A549 (cell line): ENCODE data around the gene CXXC1. TPM values are rescaled to one million over a fixed set of nuclear protein-coding genes. Genes with fewer than 3 reads are reported as not detected.

Source experiments
- ATAC-seq, 2 experiments: fragments of 200-7000 bp in 1 of 2; fragments of >200 bp in 1 of 2; cut with Nextera tagmentation in 1 of 2; cut with Tn5 transposase in 1 of 2; 3 replicates each; pipeline versions ENCODE4 v1.8.0 to v1.9.1; 2018 to 2020; ENCODE audit warnings: mild to moderate bottlenecking in 1 of 2, moderate library complexity in 1 of 2
- CTCF ChIA-PET: fragments of 300-600 bp; sonication (Branson Sonifier 250); formaldehyde crosslinking; extraction: SDS; loops from one replicate; lab custom pipeline; 2021; ENCODE audit warnings: antibody characterized with exemption, inconsistent platforms; lab: Yijun Ruan, JAX
- POLR2A ChIA-PET: fragments of 350-600 bp; formaldehyde crosslinking; extraction: SDS; loops from one replicate; lab custom pipeline; 2021; ENCODE audit warnings: antibody characterized with exemption, inconsistent platforms; lab: Yijun Ruan, JAX
- DNase-seq, 2 experiments: peaks; one replicate each; pipeline versions ENCODE4 v3.0.0 to v3.0.0-alpha.2; 2011 to 2016; ENCODE audit warnings: low read depth in 1 of 2, low spot score in 1 of 2
- FAIRE-seq: peaks from 2 replicates; lab custom pipeline; 2011; peaks lifted over from hg19 to GRCh38; lab: Jason Lieb, UNC
- H3K27ac ChIP-seq, 2 experiments: fragments of >200 bp; sonication (Bioruptor Twin); formaldehyde crosslinking; 3 replicates each; pipeline ENCODE4 v1.5.1; 2016 to 2017
- H3K4me1 ChIP-seq: fragments of >200 bp; sonication (Bioruptor Twin); formaldehyde crosslinking; 3 replicates; pipeline ENCODE4 v1.6.1; 2016
- H3K4me2 ChIP-seq: fragments of >200 bp; sonication (Bioruptor Twin); formaldehyde crosslinking; 3 replicates; pipeline ENCODE4 v1.6.1; 2016
- H3K4me3 ChIP-seq: fragments of >200 bp; sonication (Bioruptor Twin); formaldehyde crosslinking; 3 replicates; pipeline ENCODE4 v1.5.1; 2016
- H3K9me3 ChIP-seq: fragments of >200 bp; sonication (Bioruptor Twin); formaldehyde crosslinking; 3 replicates; pipeline ENCODE4 v1.6.1; 2016
- CBX2 ChIP-seq: fragments of 200-600 bp; sonication (generic); IDR thresholded peaks from 2 replicates; pipeline ENCODE4 v1.6.1; 2016; ENCODE audit warnings: low read depth, mild to moderate bottlenecking, borderline replicate concordance
- CEBPB ChIP-seq, 2 experiments: fragments of >200 bp in 1 of 2; sonication (Bioruptor Twin) in 1 of 2; formaldehyde crosslinking in 1 of 2; IDR thresholded peaks; 2 replicates each; pipeline ENCODE4 v1.6.1; 2012 to 2016
- EHF ChIP-seq: fragments of 250-450 bp; sonication (Bioruptor Pico); IDR thresholded peaks from 2 replicates; pipeline ENCODE4 v1.5.0; 2020; ENCODE audit warnings: mild to moderate bottlenecking
- EHMT2 ChIP-seq: fragments of 200-600 bp; sonication (generic); IDR thresholded peaks from 2 replicates; pipeline ENCODE4 v1.6.1; 2016; ENCODE audit warnings: antibody characterized with exemption, low read depth, mild to moderate bottlenecking, moderate library complexity
- ESRRA ChIP-seq: fragments of 150-350 bp; IDR thresholded peaks from 2 replicates; pipeline ENCODE4 v1.6.1; 2014; ENCODE audit warnings: mild to moderate bottlenecking, low read length, borderline replicate concordance
- HEYL ChIP-seq: fragments of 250-450 bp; sonication (Bioruptor Pico); IDR thresholded peaks from 2 replicates; pipeline ENCODE4 v1.8.0; 2021; ENCODE audit warnings: mild to moderate bottlenecking, moderate library complexity
- HOXA7 ChIP-seq: fragments of 250-450 bp; sonication (Bioruptor Pico); IDR thresholded peaks from 2 replicates; pipeline ENCODE4 v1.5.0; 2020; ENCODE audit warnings: mild to moderate bottlenecking, moderate library complexity
- HOXB13 ChIP-seq: fragments of 250-450 bp; sonication (Bioruptor Pico); IDR thresholded peaks from 2 replicates; pipeline ENCODE4 v1.5.0; 2020; ENCODE audit warnings: low read depth, mild to moderate bottlenecking, moderate library complexity
- JUN ChIP-seq, 2 experiments: fragments of >200 bp; sonication (Bioruptor Twin); formaldehyde crosslinking; IDR thresholded peaks; 2 replicates in 1 of 2; 3 replicates in 1 of 2; pipeline ENCODE4 v1.6.1; 2016 to 2017
- KDM1A ChIP-seq: fragments of 200-600 bp; sonication (generic); IDR thresholded peaks from 2 replicates; pipeline ENCODE4 v1.6.1; 2016; ENCODE audit warnings: low read depth, mild to moderate bottlenecking
- KDM5A ChIP-seq: fragments of 200-600 bp; sonication (generic); IDR thresholded peaks from 2 replicates; pipeline ENCODE4 v1.6.1; 2016; ENCODE audit warnings: antibody characterized with exemption, mild to moderate bottlenecking
- MAZ ChIP-seq: fragments of 150-350 bp; IDR thresholded peaks from 2 replicates; pipeline ENCODE4 v1.6.1; 2014; ENCODE audit warnings: antibody characterized with exemption, low read depth, low read length, borderline replicate concordance
- MYC ChIP-seq: IDR thresholded peaks from 2 replicates; pipeline ENCODE4 v1.6.1; 2012; ENCODE audit warnings: mild to moderate bottlenecking, inconsistent platforms, low read length, improper control_type of control experiment, borderline replicate concordance
- NFE2L2 ChIP-seq: fragments of 150-350 bp; conservative IDR thresholded peaks from 2 replicates; pipeline ENCODE4 v1.6.1; 2014; ENCODE audit warnings: low read length
- NPAS2 ChIP-seq: fragments of 250-450 bp; sonication (Bioruptor Pico); IDR thresholded peaks from 2 replicates; pipeline ENCODE4 v1.8.0; 2022; ENCODE audit warnings: mild to moderate bottlenecking, moderate library complexity, borderline replicate concordance
- PHF8 ChIP-seq: fragments of 200-600 bp; sonication (generic); IDR thresholded peaks from 2 replicates; pipeline ENCODE4 v1.6.1; 2016; ENCODE audit warnings: low read depth, mild to moderate bottlenecking, antibody characterized with exemption, moderate library complexity, borderline replicate concordance
- POLR2A ChIP-seq: IDR thresholded peaks from 2 replicates; pipeline ENCODE4 v1.6.1; 2012; ENCODE audit warnings: mild to moderate bottlenecking, low read length
- RCOR1 ChIP-seq: fragments of 150-350 bp; IDR thresholded peaks from 2 replicates; pipeline ENCODE4 v1.6.1; 2014; ENCODE audit warnings: antibody characterized with exemption, low read length, low read depth
- RFX5 ChIP-seq: fragments of 450-650 bp; IDR thresholded peaks from 2 replicates; pipeline ENCODE4 v1.7.1; 2014; ENCODE audit warnings: antibody characterized with exemption, mild to moderate bottlenecking, moderate library complexity
- RNF2 ChIP-seq: fragments of 200-600 bp; sonication (generic); IDR thresholded peaks from 2 replicates; pipeline ENCODE4 v1.6.1; 2016; ENCODE audit warnings: low read depth, mild to moderate bottlenecking, antibody characterized with exemption, moderate library complexity, borderline replicate concordance
- SMC3 ChIP-seq: fragments of >200 bp; sonication (Bioruptor Twin); formaldehyde crosslinking; IDR thresholded peaks from 3 replicates; pipeline ENCODE4 v1.6.1; 2018; ENCODE audit warnings: inconsistent platforms
- TFCP2L1 ChIP-seq: fragments of 250-450 bp; sonication (Bioruptor Pico); IDR thresholded peaks from 2 replicates; pipeline ENCODE4 v1.5.0; 2021; ENCODE audit warnings: mild to moderate bottlenecking
- ZSCAN20 ChIP-seq: fragments of 250-450 bp; sonication (Bioruptor Pico); IDR thresholded peaks from 2 replicates; pipeline ENCODE4 v1.8.0; 2022; ENCODE audit warnings: mild to moderate bottlenecking, moderate library complexity
- WGBS: methylation state at CpG from one replicate; pipeline ENCODE4 v1.1.6; 2017; ENCODE audit errors: missing lambda C conversion rate; 5-methylcytosine and 5-hydroxymethylcytosine counted together
- polyA plus RNA-seq, 4 experiments: library from polyadenylated mRNA; depleted of rRNA in 3 of 4; stranded (reverse); fragments of >200 nt; fragmentation: RNase III in 1 of 4; extraction: RNeasy Plus Mini Kit Qiagen cat#74134 plus additional on column Dnase treatment in 1 of 4; gene quantifications; 2 replicates in 3 of 4; 3 replicates in 1 of 4; pipeline ENCODE4 v1.2.3, GENCODE V29; 2011 to 2017
- TF ChIP-seq, protein P1 (sequence below): fragments of 450-650 bp; IDR thresholded peaks from 2 replicates; pipeline ENCODE4 v1.6.1; 2014; ENCODE audit warnings: antibody characterized with exemption
- TF ChIP-seq, protein P2 (sequence below): fragments of >200 bp; sonication (Bioruptor Twin); formaldehyde crosslinking; IDR thresholded peaks from 2 replicates; pipeline ENCODE4 v1.6.1; 2016

Gene CXXC1
- polyA plus RNA-seq, 2 of the 4 experiments (the other 2 are of a cell fraction) = 21.2 to 54.3 TPM

DNA sequence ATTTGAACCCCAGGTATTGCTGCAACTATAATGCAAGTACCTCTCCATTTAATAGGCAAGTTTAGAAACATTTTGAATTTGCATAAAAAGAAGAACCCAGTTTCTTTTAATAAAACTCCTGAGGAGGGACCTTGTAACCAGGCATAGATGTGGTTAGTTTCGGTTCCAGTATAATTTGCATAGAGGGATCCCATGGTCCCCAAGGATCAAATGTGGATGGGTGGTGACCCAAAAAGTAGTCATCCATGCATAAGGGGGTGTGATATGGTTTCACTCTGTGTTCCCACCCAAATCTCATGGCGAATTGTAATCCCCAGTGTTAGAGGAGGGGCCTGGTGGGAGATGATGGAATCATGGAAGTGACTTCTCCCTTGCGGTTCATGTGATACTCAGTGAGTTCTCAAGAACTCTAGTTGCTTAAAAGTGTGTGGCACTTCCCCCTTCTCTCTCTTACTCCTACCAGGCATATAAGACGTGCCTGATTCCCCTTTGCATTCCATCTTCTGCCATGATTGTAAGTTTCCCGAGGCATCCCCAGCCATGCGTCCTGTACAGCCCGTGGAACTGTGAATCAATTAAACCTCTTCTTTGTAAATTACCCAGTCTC is 47.2 kb upstream of the CXXC1 start:
- ChIA-PET POLR2A (no interaction called here), CTCF (no interaction called here)
- DNase-seq (no peak), ATAC-seq (no peak)
- H3K9me3 ChIP-seq = no peaks in the 10 kb centered on the region
- WGBS = 53% methylated on average over 7 of the region's 7 CpGs
- H3K4me2 ChIP-seq = no peak overlapping the region
- TF ChIP-seq CBX2 (no peak), MYC (no peak)
- TF ChIP-seq, all 56 proteins: peak for 0
- Histone ChIP-seq H3K4me3 (no peak overlapping the region), H3K27ac (no peak overlapping the region), H3K4me1 (no peaks in the 10 kb centered on the region)
- no peak for FAIRE-seq

DNA sequence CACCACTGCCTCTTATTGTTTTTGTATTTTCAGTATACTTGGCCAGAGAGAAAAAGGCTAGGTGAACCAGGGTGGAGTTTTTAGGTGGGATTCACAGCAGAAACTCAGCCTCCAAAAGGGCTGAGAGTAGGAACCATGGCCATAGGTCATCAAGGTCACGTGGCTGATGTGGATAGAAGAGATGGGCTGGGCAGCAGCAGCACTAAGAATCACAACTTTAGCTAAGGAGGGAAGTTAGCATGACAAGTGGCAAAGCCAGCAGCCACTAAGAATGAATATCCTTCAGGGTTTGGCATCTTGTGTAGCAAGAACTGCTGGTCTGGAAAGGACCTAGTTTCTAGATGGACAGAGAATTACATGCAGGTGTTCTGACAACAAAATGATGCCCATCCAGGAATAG is 44.2 kb upstream of the CXXC1 start:
- POLR2A ChIA-PET = no interaction called here

DNA sequence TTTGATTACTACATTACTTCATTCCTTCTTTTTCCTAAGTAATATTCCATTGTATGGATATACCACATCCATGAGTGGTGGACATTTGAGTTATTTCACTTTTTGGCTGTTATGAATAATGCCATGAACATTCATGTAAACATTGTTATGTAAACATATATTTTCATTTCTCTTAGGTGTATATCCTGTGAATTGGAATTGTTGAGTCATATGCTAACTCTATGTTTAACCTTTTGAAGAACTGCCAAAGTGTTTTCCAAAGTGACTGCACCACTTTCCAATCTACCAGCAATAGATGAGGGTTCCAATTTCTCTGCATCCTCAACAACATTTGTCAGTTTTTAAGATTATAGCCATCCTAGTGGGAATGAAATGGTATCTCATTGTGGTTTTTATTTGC is 42.7 kb upstream of the CXXC1 start:
- Histone ChIP-seq H3K4me1 (no peaks in the 10 kb centered on the region), H3K4me3 (no peak overlapping the region), H3K9me3 (no peaks in the 10 kb centered on the region), H3K27ac (no peak overlapping the region), H3K4me2 (no peak overlapping the region)
- DNase-seq (no peak), ATAC-seq (no peak), FAIRE-seq (no peak)
- no peak for TF ChIP-seq ZSCAN20 (CRISPR knock-in tag)
- no peak for TF ChIP-seq ESRRA
- TF ChIP-seq TFCP2L1 (CRISPR knock-in tag) = no peak
- TF ChIP-seq, protein P1, sequence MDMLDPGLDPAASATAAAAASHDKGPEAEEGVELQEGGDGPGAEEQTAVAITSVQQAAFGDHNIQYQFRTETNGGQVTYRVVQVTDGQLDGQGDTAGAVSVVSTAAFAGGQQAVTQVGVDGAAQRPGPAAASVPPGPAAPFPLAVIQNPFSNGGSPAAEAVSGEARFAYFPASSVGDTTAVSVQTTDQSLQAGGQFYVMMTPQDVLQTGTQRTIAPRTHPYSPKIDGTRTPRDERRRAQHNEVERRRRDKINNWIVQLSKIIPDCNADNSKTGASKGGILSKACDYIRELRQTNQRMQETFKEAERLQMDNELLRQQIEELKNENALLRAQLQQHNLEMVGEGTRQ = no peak
- TF ChIP-seq POLR2A = no peak
- no peak for TF ChIP-seq MAZ
- ChIA-PET CTCF (no interaction called here), POLR2A (no interaction called here)

More for the DNA sequence above, 44.2 kb upstream of the CXXC1 start:
- WGBS = 0% methylated on average over 1 of the region's 1 CpG
- Histone ChIP-seq H3K4me2 (no peak overlapping the region), H3K9me3 (no peaks in the 10 kb centered on the region), H3K4me1 (no peaks in the 10 kb centered on the region), H3K4me3 (no peak overlapping the region), H3K27ac (no peak overlapping the region)
- DNase-seq = no peak
- TF ChIP-seq NFE2L2 (no peak), CEBPB (IDR thresholded peaks at IDR 0.05) (no peak), EHF (CRISPR knock-in tag) (no peak), CBX2 (no peak), KDM5A (no peak), NPAS2 (no peak), TFCP2L1 (CRISPR knock-in tag) (no peak), PHF8 (no peak), RCOR1 (no peak), HOXB13 (CRISPR knock-in tag) (no peak)
- TF ChIP-seq, protein P2, sequence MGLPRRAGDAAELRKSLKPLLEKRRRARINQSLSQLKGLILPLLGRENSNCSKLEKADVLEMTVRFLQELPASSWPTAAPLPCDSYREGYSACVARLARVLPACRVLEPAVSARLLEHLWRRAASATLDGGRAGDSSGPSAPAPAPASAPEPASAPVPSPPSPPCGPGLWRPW = no peak
- FAIRE-seq = no peak
- CTCF ChIA-PET = interaction anchor here (0.8 kb wide), 1 partner anchor 25 kb away, joined by 4 read pairs; no protein-coding TSS in a partner anchor
- no peak for ATAC-seq

DNA sequence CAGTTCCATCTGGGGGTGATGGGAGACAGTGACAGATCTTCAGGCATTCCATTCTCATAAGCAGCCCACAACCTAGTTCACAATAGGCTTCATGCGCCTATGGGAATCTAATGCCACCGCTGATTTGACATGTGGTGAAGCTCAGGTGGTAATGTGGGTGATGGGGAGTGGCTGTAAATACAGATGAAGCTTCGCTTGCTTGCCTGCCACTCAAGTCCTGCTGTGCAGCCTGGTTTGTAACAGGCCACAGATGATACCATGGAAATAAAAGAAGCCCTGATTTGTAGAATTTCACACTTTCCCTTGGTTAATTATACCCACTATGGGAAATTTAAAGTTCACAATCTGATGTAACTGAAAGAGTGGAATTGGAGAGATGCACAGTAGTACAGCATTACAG is 40.5 kb upstream of the CXXC1 start:
- ChIA-PET POLR2A (no interaction called here), CTCF (no interaction called here)
- Histone ChIP-seq H3K4me1 (no peaks in the 10 kb centered on the region), H3K9me3 (no peaks in the 10 kb centered on the region), H3K27ac (no peak overlapping the region), H3K4me3 (no peak overlapping the region), H3K4me2 (no peak overlapping the region)
- FAIRE-seq = no peak
- 22% methylated on average over 3 of the region's 3 CpGs for WGBS
- no peak for DNase-seq
- ATAC-seq = no peak
- TF ChIP-seq HOXA7 (CRISPR knock-in tag) (no peak), KDM1A (no peak), ZSCAN20 (CRISPR knock-in tag) (no peak), RFX5 (no peak), KDM5A (no peak), JUN (IDR thresholded peaks at IDR 0.05) (no peak), POLR2A (no peak), ESRRA (no peak), MAZ (no peak), HOXB13 (CRISPR knock-in tag) (no peak), EHMT2 (no peak), TFCP2L1 (CRISPR knock-in tag) (no peak), SMC3 (no peak), CBX2 (no peak), HEYL (CRISPR knock-in tag) (no peak), RNF2 (no peak), NPAS2 (no peak)
- TF ChIP-seq, protein P1 = no peak
